Measurements from ENCODE around the gene EIF4E2.

- no peak for TF ChIP-seq POLR2A (IDR thresholded peaks at IDR 0.05; ENCODE audit: low read length)
- TF ChIP-seq GATA1 (IDR thresholded peaks at IDR 0.05; ENCODE audit: low read depth, low read length), result no peak
These were observed 63.1 kb downstream of the EIF4E2 start for GRCh38 chr2:232613538-232614134.

Data from erythroblast (primary cell).